ENCODE results near the gene IFITM1. TPM values are rescaled to one million over a fixed set of nuclear protein-coding genes. Genes with fewer than 3 reads are reported as not detected.
"Not testable (repeated sequence)": the region's sequence is repeated elsewhere in the genome, so short reads cannot be mapped to it uniquely, and the experiment has no call there.

IFITM1 gene
- total RNA-seq, 1 donor from 2014 or later, result 526 TPM

- H3K4me2 ChIP-seq (ENCODE audit: low read length), result no peak overlapping the region
- H3K27ac Mint-ChIP-seq (ENCODE audit: unreplicated experiment), result peak overlapping the region; percentile 3
- H3K79me2 ChIP-seq (ENCODE audit: insufficient read depth, low read length), result no peaks in the 10 kb centered on the region
- no peak overlapping the region for H3K4me3 Mint-ChIP-seq (ENCODE audit: unreplicated experiment)
- peaks cover 2% of the 10 kb centered on the region for H3K27me3 Mint-ChIP-seq (ENCODE audit: low read depth, unreplicated experiment)
- no peaks in the 10 kb centered on the region for H3K36me3 Mint-ChIP-seq (ENCODE audit: low read depth, unreplicated experiment)
- no peak for FAIRE-seq
- H3K4me1 ChIP-seq (ENCODE audit: insufficient read depth, low read length), result no peaks in the 10 kb centered on the region
- no peak overlapping the region for H3K27ac ChIP-seq (ENCODE audit: low read depth, low read length)
- H3K36me3 ChIP-seq (ENCODE audit: insufficient read depth, low read length), result no peaks in the 10 kb centered on the region
- no peaks in the 10 kb centered on the region for H4K20me1 ChIP-seq (ENCODE audit: insufficient read depth, low read length)
- H3K9me3 ChIP-seq (ENCODE audit: insufficient read depth, low read depth, low read length), result no peaks in the 10 kb centered on the region
- H3K27me3 ChIP-seq (ENCODE audit: insufficient read depth, low read length), result no peaks in the 10 kb centered on the region
- no peak for DNase-seq (ENCODE audit: low read depth)
- H3K9me3 Mint-ChIP-seq (ENCODE audit: unreplicated experiment), result peaks cover 1% of the 10 kb centered on the region
- H3K9ac ChIP-seq (ENCODE audit: low read length), result no peak overlapping the region
- TF ChIP-seq EZH2 (IDR thresholded peaks at IDR 0.05; ENCODE audit: insufficient read depth, low read length) (no peak), CTCF (IDR thresholded peaks at IDR 0.05; ENCODE audit: insufficient read depth, low read depth, low read length) (no peak)
- H3K4me1 Mint-ChIP-seq (ENCODE audit: low read depth, unreplicated experiment), result no peaks in the 10 kb centered on the region
- no peak overlapping the region for H2AFZ ChIP-seq (ENCODE audit: low read depth, low read length)
- no peak overlapping the region for H3K4me3 ChIP-seq (ENCODE audit: insufficient read depth, low read depth, low read length)
Measured at GRCh38 chr11:342328-342727, 28.5 kb downstream of the IFITM1 start.

- no peaks in the 10 kb centered on the region for H3K79me2 ChIP-seq (ENCODE audit: insufficient read depth, low read length)
- FAIRE-seq (no peak), DNase-seq (ENCODE audit: low read depth) (no peak)
- no peak overlapping the region for H3K4me2 ChIP-seq (ENCODE audit: low read length)
- no peaks in the 10 kb centered on the region for H3K27me3 ChIP-seq (ENCODE audit: insufficient read depth, low read length)
- no peaks in the 10 kb centered on the region for H3K36me3 Mint-ChIP-seq (ENCODE audit: low read depth, unreplicated experiment)
- H2AFZ ChIP-seq (ENCODE audit: low read depth, low read length), result no peak overlapping the region
- H3K27me3 Mint-ChIP-seq (ENCODE audit: low read depth, unreplicated experiment), result peaks cover 2% of the 10 kb centered on the region
- peaks cover 1% of the 10 kb centered on the region for H3K9me3 Mint-ChIP-seq (ENCODE audit: unreplicated experiment)
- H3K27ac Mint-ChIP-seq (ENCODE audit: unreplicated experiment), result no peak overlapping the region
- H3K4me1 ChIP-seq (ENCODE audit: insufficient read depth, low read length), result no peaks in the 10 kb centered on the region
- H3K4me3 ChIP-seq (ENCODE audit: insufficient read depth, low read depth, low read length), result no peak overlapping the region
- no peaks in the 10 kb centered on the region for H3K4me1 Mint-ChIP-seq (ENCODE audit: low read depth, unreplicated experiment)
- no peaks in the 10 kb centered on the region for H4K20me1 ChIP-seq (ENCODE audit: insufficient read depth, low read length)
- no peak for TF ChIP-seq CTCF (IDR thresholded peaks at IDR 0.05; ENCODE audit: insufficient read depth, low read depth, low read length)
- no peak for TF ChIP-seq EZH2 (IDR thresholded peaks at IDR 0.05; ENCODE audit: insufficient read depth, low read length)
- H3K9me3 ChIP-seq (ENCODE audit: insufficient read depth, low read depth, low read length), result no peaks in the 10 kb centered on the region
- H3K4me3 Mint-ChIP-seq (ENCODE audit: unreplicated experiment), result no peak overlapping the region
- H3K9ac ChIP-seq (ENCODE audit: low read length), result no peak overlapping the region
- no peak overlapping the region for H3K27ac ChIP-seq (ENCODE audit: low read depth, low read length)
- no peaks in the 10 kb centered on the region for H3K36me3 ChIP-seq (ENCODE audit: insufficient read depth, low read length)
Measured at GRCh38 chr11:344836-345578, 31.2 kb downstream of the IFITM1 start.

- H3K4me2 ChIP-seq (ENCODE audit: low read length), result no peak overlapping the region
- H3K27me3 ChIP-seq (ENCODE audit: insufficient read depth, low read length), result no peaks in the 10 kb centered on the region
- H3K27ac ChIP-seq (ENCODE audit: low read depth, low read length), result no peak overlapping the region
- Mint-ChIP-seq H3K4me3 (ENCODE audit: unreplicated experiment) (no peak overlapping the region), H3K27ac (ENCODE audit: unreplicated experiment) (no peak overlapping the region), H3K9me3 (ENCODE audit: unreplicated experiment) (peaks cover 1% of the 10 kb centered on the region), H3K36me3 (ENCODE audit: low read depth, unreplicated experiment) (no peaks in the 10 kb centered on the region), H3K27me3 (ENCODE audit: low read depth, unreplicated experiment) (peaks cover 9% of the 10 kb centered on the region), H3K4me1 (ENCODE audit: low read depth, unreplicated experiment) (no peaks in the 10 kb centered on the region)
- FAIRE-seq (no peak), DNase-seq (ENCODE audit: low read depth) (no peak)
- TF ChIP-seq CTCF (IDR thresholded peaks at IDR 0.05; ENCODE audit: insufficient read depth, low read depth, low read length), result no peak
- no peak for TF ChIP-seq EZH2 (IDR thresholded peaks at IDR 0.05; ENCODE audit: insufficient read depth, low read length)
- H3K36me3 ChIP-seq (ENCODE audit: insufficient read depth, low read length), result no peaks in the 10 kb centered on the region
- no peaks in the 10 kb centered on the region for H3K4me1 ChIP-seq (ENCODE audit: insufficient read depth, low read length)
- H3K9me3 ChIP-seq (ENCODE audit: insufficient read depth, low read depth, low read length), result no peaks in the 10 kb centered on the region
- no peaks in the 10 kb centered on the region for H3K79me2 ChIP-seq (ENCODE audit: insufficient read depth, low read length)
- H3K9ac ChIP-seq (ENCODE audit: low read length), result no peak overlapping the region
- H4K20me1 ChIP-seq (ENCODE audit: insufficient read depth, low read length), result no peaks in the 10 kb centered on the region
- H3K4me3 ChIP-seq (ENCODE audit: insufficient read depth, low read depth, low read length), result no peak overlapping the region
- H2AFZ ChIP-seq (ENCODE audit: low read depth, low read length), result no peak overlapping the region
Measured at GRCh38 chr11:346529-346928, 32.7 kb downstream of the IFITM1 start.

GRCh38 chr11:349270-349954, 35.6 kb downstream of the IFITM1 start:
- H3K36me3 Mint-ChIP-seq (ENCODE audit: low read depth, unreplicated experiment); H3K27ac Mint-ChIP-seq (ENCODE audit: unreplicated experiment); H3K9me3 Mint-ChIP-seq (ENCODE audit: unreplicated experiment); H3K4me3 ChIP-seq (ENCODE audit: insufficient read depth, low read depth, low read length); H3K4me1 Mint-ChIP-seq (ENCODE audit: low read depth, unreplicated experiment); H3K9me3 ChIP-seq (ENCODE audit: insufficient read depth, low read depth, low read length); H3K36me3 ChIP-seq (ENCODE audit: insufficient read depth, low read length); DNase-seq (ENCODE audit: low read depth); H3K27me3 ChIP-seq (ENCODE audit: insufficient read depth, low read length); H3K9ac ChIP-seq (ENCODE audit: low read length); FAIRE-seq; H2AFZ ChIP-seq (ENCODE audit: low read depth, low read length); H3K4me3 Mint-ChIP-seq (ENCODE audit: unreplicated experiment); H3K27me3 Mint-ChIP-seq (ENCODE audit: low read depth, unreplicated experiment); H3K79me2 ChIP-seq (ENCODE audit: insufficient read depth, low read length); H4K20me1 ChIP-seq (ENCODE audit: insufficient read depth, low read length); H3K27ac ChIP-seq (ENCODE audit: low read depth, low read length); H3K4me1 ChIP-seq (ENCODE audit: insufficient read depth, low read length); H3K4me2 ChIP-seq (ENCODE audit: low read length): not testable (repeated sequence)
